Heart left ventricle (tissue), 16 donors: Measurements from ENCODE around the gene HNRNPC. TPM values are rescaled to one million over a fixed set of nuclear protein-coding genes. Genes with fewer than 3 reads are reported as not detected.

ENCODE experiments used
- ATAC-seq, 4 donors: fragments of 200-7000 bp; cut with Tn5 transposase; one replicate each; pipeline ENCODE4 v1.9.1; 2020 to 2022; ENCODE audit warnings: moderate library complexity in 4 of 4, mild to moderate bottlenecking in 3 of 4, moderate number of reproducible peaks in 1 of 4
- DNase-seq, 5 donors: peaks; one replicate each; pipeline ENCODE4 v3.0.0-alpha.2; 2020
- H3K27ac ChIP-seq, 12 donors: fragments of 200-600 bp; sonication (generic) in 4 of 12; one replicate each; pipeline versions ENCODE4 v1.5.0 to v1.8.0; 2016 to 2022; ENCODE audit warnings: mild to moderate bottlenecking in 2 of 12
- H3K27me3 ChIP-seq, 9 donors: fragments of 200-600 bp; sonication (generic) in 2 of 9; one replicate each; pipeline versions ENCODE4 v1.5.1 to v1.8.0; 2016 to 2022; ENCODE audit warnings: mild to moderate bottlenecking in 3 of 9
- H3K36me3 ChIP-seq, 9 donors: fragments of 200-600 bp; sonication (generic) in 2 of 9; one replicate each; pipeline versions ENCODE4 v1.5.0 to v1.8.0; 2018 to 2022; ENCODE audit warnings: mild to moderate bottlenecking in 2 of 9
- H3K4me1 ChIP-seq, 12 donors: fragments of 200-600 bp; sonication (generic) in 4 of 12; one replicate each; pipeline versions ENCODE4 v1.5.0 to v1.8.0; 2016 to 2022; ENCODE audit warnings: mild to moderate bottlenecking in 3 of 12
- H3K4me3 ChIP-seq, 12 donors: fragments of 200-600 bp; sonication (generic) in 4 of 12; one replicate each; pipeline versions ENCODE4 v1.5.0 to v1.8.0; 2017 to 2022; ENCODE audit warnings: mild to moderate bottlenecking in 9 of 12, moderate library complexity in 4 of 12
- H3K9me3 ChIP-seq, 12 donors: fragments of 200-600 bp; sonication (generic) in 4 of 12; one replicate each; pipeline versions ENCODE4 v1.5.0 to v1.8.0; 2016 to 2022; ENCODE audit warnings: mild to moderate bottlenecking in 1 of 12
- POLR2A ChIP-seq, 2 donors: fragments of 450-650 bp; IDR thresholded peaks; one replicate each; pipeline ENCODE4 v1.6.1; 2017; ENCODE audit warnings: antibody characterized with exemption in 2 of 2, mild to moderate bottlenecking in 2 of 2, moderate library complexity in 2 of 2
- WGBS, 4 donors: extraction: QIAGEN DNeasy Blood & Tissue Kit in 2 of 4; methylation state at CpG; one replicate each; pipeline versions ENCODE4 v1.1.5 to v1.1.7; 2013 to 2018; 5-methylcytosine and 5-hydroxymethylcytosine counted together
- intact Hi-C, 10 donors: fragments of 100-400 bp; cut with DNase I; formaldehyde crosslinking; loops; one replicate each; pipeline versions ENCODE4 v1.11.1 to v1.14.2; 2022
- polyA plus RNA-seq, 2 donors: library from polyadenylated mRNA; stranded (reverse); fragments of 200-250 nt; gene quantifications; one replicate each; pipeline ENCODE4 v1.2.3, GENCODE V29; 2013
- total RNA-seq, 9 donors: library from RNA; depleted of rRNA in 2 of 9; stranded (reverse); fragments of >200 nt in 2 of 9; fragmentation: NEBNext Ultra II Directional in 3 of 9; extraction: Animal tissue kit (Norgen Biotek cat#: 25700) in 3 of 9; gene quantifications; one replicate each; pipeline versions ENCODE4 v1.1.0 to v1.2.4, GENCODE V29; 2016 to 2023
- TF ChIP-seq, protein P1 (sequence below), 12 donors: fragments of 200-600 bp; sonication (generic) in 4 of 12; IDR thresholded peaks; one replicate each; pipeline versions ENCODE4 v1.5.0 to v1.8.0; 2018 to 2022; ENCODE audit warnings: antibody characterized with exemption in 12 of 12, mild to moderate bottlenecking in 5 of 12
- donor health status: ischemic (EF 13 %, LVEDD 7.1; RV severe dilation, severe dysfunction).
- donor health status: healthy with polysubstance abuse.
- donor health status: DM: no; HTN: yes; CAD: no.
- donor health status: DM: no; HTN: no; CAD: no.
- donor health status: ischemic (EF 25% LVEDD 6.9; RV normal size, moderate dysfunction).
- donor health status: ischemic (EF 25% LVEDD 5.7; RV mildly dilated, moderate dysfunction).
- donor health status: healthy.
- donor health status: DM: yes; HTN: yes; CAD: no.
- donor health status: ischemic (EF 35%, LVEDD 5.7; RV mildly dilated, moderate dysfunction).
- donor health status: nonischemic (EF 11% LVEDD 7.7; RV severe dilation, severe dysfunction).
- donor health status: DM: yes; HTN: yes; CAD: no.
- donor health status: PGD.
- donor health status: ischemic (EF 29% LVEDD 5.4; RV normal size, mild dysfunction).
- donor health status: nonischemic (EF 23%, LVEDD 6.1; RV moderate dilation, normal function).

HNRNPC gene
- total and polyA plus RNA-seq, 11 donors = 201 to 389 (median 255) TPM

DNA sequence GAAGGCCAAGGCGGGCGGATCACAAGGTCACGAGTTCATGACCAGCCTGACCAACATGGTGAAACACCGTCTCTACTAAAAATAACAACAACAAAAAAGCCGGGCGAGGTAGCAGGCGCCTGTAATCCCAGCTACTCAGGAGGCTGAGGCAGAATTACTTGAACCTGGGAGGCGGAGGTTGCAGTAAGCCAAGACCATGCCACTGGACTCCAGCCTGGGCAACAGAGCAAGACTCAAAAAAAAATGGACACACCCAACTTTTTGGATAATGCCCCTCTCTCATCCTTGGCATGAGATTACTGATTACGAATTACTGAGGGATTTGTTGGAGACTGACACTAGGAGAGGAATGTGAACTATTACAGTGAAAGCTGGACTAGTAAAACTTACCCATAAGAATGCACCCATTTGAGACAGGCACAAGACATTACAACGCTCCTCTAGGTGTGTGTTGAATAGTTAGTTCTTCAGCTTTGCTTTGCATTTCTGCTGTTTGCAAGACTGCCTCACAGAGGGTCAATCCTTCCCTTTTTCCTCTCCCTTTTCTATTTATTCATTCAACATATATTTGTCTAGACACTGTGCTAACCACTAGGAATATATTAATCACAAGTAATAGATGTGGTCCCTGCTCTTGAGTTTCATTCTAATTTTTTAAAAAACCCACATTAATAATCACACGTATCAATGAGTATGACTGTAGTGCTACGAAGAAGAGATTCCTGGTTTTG is 67.3 kb downstream of the HNRNPC start:
- TF ChIP-seq, protein P1, sequence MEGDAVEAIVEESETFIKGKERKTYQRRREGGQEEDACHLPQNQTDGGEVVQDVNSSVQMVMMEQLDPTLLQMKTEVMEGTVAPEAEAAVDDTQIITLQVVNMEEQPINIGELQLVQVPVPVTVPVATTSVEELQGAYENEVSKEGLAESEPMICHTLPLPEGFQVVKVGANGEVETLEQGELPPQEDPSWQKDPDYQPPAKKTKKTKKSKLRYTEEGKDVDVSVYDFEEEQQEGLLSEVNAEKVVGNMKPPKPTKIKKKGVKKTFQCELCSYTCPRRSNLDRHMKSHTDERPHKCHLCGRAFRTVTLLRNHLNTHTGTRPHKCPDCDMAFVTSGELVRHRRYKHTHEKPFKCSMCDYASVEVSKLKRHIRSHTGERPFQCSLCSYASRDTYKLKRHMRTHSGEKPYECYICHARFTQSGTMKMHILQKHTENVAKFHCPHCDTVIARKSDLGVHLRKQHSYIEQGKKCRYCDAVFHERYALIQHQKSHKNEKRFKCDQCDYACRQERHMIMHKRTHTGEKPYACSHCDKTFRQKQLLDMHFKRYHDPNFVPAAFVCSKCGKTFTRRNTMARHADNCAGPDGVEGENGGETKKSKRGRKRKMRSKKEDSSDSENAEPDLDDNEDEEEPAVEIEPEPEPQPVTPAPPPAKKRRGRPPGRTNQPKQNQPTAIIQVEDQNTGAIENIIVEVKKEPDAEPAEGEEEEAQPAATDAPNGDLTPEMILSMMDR (IDR thresholded peaks at IDR 0.05) = no peak
- TF ChIP-seq POLR2A (IDR thresholded peaks at IDR 0.05) = no peak
- WGBS, 4 donors = 78 to 81% (median 80%) methylated on average over 12 of the region's 12 CpGs
- Histone ChIP-seq H3K4me1 (peaks cover 0 to 6% (median 0%) of the 10 kb centered on the region in 12 donors), H3K27me3 (no peaks in the 10 kb centered on the region), H3K9me3 (peaks cover 0 to 9% (median 3%) of the 10 kb centered on the region in 12 donors), H3K36me3 (peaks cover 0 to 35% (median 20%) of the 10 kb centered on the region in 9 donors), H3K4me3 (no peak overlapping the region), H3K27ac (no peak overlapping the region)
- intact Hi-C loops = no loop called here
- DNase-seq (no peak), ATAC-seq (no peak)

DNA sequence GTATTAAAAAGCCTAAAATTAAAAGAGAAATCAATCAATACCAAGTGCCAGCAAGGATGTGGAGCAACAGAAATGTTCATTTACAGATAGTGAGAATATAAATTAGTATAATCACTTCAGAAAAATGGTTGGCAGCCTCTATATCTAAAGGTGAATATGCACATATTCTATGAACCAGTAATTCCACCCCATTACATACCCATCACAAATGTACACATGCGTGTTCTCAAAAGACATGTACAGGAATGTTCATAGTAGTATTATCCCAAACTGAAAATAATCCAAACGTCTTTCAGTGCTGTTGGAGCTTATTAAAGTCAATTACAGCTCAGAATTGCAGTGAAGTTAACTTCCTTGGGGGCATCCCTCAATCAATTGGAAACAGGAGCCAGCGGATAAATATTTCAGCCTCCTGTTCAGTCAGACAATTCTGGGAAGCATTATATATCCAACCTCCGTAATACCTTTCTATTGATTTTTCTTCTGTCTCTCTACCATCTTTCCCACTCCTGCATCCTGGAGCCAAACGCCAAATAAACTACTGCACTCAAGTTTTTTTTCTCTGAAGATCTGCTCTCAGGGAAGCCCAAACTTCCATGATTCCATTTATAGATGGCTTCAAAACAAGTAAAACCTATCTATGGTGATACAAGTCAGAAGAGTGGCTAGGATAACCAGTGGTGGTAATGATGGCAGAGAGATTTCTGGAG is 68.3 kb downstream of the HNRNPC start:
- H3K4me3 ChIP-seq = no peak overlapping the region
- 86 to 89% (median 86%) methylated on average over 5 of the region's 5 CpGs for WGBS, 4 donors
- TF ChIP-seq, protein P1 (IDR thresholded peaks at IDR 0.05) = no peak
- no peak for TF ChIP-seq POLR2A (IDR thresholded peaks at IDR 0.05)
- H3K9me3 ChIP-seq = peaks cover 0 to 11% (median 3%) of the 10 kb centered on the region in 12 donors
- no peak for ATAC-seq
- peaks cover 0 to 25% (median 12%) of the 10 kb centered on the region in 9 donors for H3K36me3 ChIP-seq
- no peaks in the 10 kb centered on the region for H3K27me3 ChIP-seq
- peaks cover 0 to 3% (median 0%) of the 10 kb centered on the region in 12 donors for H3K4me1 ChIP-seq
- no peak for DNase-seq
- no peak overlapping the region for H3K27ac ChIP-seq
- intact Hi-C loops = no loop called here

DNA sequence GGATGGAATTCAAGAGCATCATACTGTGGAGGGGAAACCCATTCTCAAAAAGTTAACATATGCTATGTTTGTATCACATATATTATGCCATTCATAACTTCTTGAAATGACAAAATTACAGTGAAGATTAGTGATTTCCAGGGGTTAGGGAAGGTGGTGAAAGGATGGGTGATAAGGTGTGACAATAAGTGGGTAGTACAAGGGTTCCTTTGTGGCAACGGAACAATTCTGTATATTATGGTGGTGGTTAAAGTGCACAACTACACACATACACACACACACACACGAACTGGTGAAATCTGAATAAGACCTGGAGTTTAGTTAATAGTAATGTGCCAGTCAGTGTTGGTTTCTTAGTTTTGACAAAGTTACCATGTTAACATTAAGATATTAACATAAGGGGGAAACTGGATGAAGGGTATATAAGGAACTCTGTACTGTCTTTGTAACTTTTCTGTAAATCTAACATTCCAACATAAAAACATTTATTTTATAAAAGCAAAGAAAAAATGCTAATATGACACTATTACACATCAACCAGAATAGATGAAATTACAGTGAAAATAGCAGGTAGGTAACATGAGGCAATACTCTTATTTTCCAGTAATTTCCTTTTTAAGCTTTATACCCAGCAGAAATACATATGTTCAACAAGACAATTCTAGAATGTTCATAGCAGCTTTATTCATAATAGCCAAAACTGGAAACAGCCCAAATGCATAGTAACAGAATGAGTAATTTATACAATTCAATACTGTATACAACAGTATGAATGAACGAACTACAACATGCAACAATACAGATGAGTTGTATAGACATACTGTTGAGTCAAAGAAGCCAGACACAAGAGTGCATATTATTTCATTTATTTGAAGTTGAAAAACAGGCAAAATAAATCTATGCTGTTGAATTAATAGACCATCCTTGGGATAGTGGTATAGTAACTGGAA is 69.4 kb downstream of the HNRNPC start:
- whole genome bisulfite sequencing, 4 donors = 68 to 80% (median 75%) methylated on average over 3 of the region's 3 CpGs
- intact Hi-C loops = no loop called here
- TF ChIP-seq, protein P1 (IDR thresholded peaks at IDR 0.05) = no peak
- no peak for TF ChIP-seq POLR2A (IDR thresholded peaks at IDR 0.05)

More for the DNA sequence above, 69.4 kb downstream of the HNRNPC start:
- DNase-seq (no peak), ATAC-seq (no peak)
- no peak overlapping the region for H3K4me3 ChIP-seq
- no peak overlapping the region for H3K27ac ChIP-seq
- no peaks in the 10 kb centered on the region for H3K27me3 ChIP-seq
- H3K36me3 ChIP-seq = peaks cover 0 to 18% (median 5%) of the 10 kb centered on the region in 9 donors
- H3K9me3 ChIP-seq = peaks cover 0 to 11% (median 3%) of the 10 kb centered on the region in 12 donors
- no peaks in the 10 kb centered on the region for H3K4me1 ChIP-seq
